GM12878 (cell line): ENCODE measurements around the gene NSMCE1. TPM values are rescaled to one million over a fixed set of nuclear protein-coding genes. Genes with fewer than 3 reads are reported as not detected.

Experiments used
- ATAC-seq: fragments of 200-7000 bp; cut with Tn5 transposase; 3 replicates; pipeline ENCODE4 v1.9.1; 2020; ENCODE audit warnings: mild to moderate bottlenecking, moderate library complexity
- BruUV-seq: library from RNA; stranded (reverse); fragments of 400-500 nt; replicated peaks from 2 replicates; lab custom pipeline; 2021; lab: Mats Ljungman, UMichigan
- CTCF ChIA-PET: fragments of 300-600 bp; sonication (Branson Sonifier 250); formaldehyde crosslinking; extraction: SDS; loops from one replicate; lab custom pipeline; 2021; ENCODE audit warnings: inconsistent platforms; lab: Yijun Ruan, JAX
- POLR2A ChIA-PET: fragments of 350-600 bp; formaldehyde crosslinking; extraction: SDS; loops from one replicate; lab custom pipeline; 2021; ENCODE audit warnings: inconsistent platforms; lab: Charles Lee
- RAD21 ChIA-PET: fragments of 300-600 bp; sonication (Branson Sonifier 250); formaldehyde crosslinking; loops from one replicate; lab custom pipeline; 2023; ENCODE audit warnings: antibody characterized with exemption; ENCODE audit not compliant: unreplicated experiment; lab: Charles Lee
- SMC1A ChIA-PET: fragments of 300-600 bp; sonication (Branson Sonifier 250); formaldehyde crosslinking; loops from one replicate; lab custom pipeline; 2023; ENCODE audit not compliant: unreplicated experiment, uncharacterized antibody; lab: Charles Lee
- DNase-seq: peaks from one replicate; pipeline ENCODE4 v3.0.0-alpha.2; 2011; ENCODE audit warnings: low read depth, low spot score
- FAIRE-seq: peaks from 3 replicates; lab custom pipeline; 2011; peaks lifted over from hg19 to GRCh38; lab: Jason Lieb, UNC
- H2AFZ ChIP-seq: 2 replicates; pipeline ENCODE4 v1.6.0; 2011; ENCODE audit warnings: low read depth, low read length, control low read depth; ENCODE audit not compliant: control insufficient read depth
- H3K27ac ChIP-seq: 2 replicates; pipeline ENCODE4 v1.5.1; 2011; ENCODE audit warnings: control low read depth; ENCODE audit not compliant: control insufficient read depth, insufficient read depth
- H3K27me3 ChIP-seq, 2 experiments: replicated peaks in 1 of 2; 2 replicates each; pipeline versions ENCODE4 v1.6.0 to v1.6.1; 2011; ENCODE audit warnings: low read length in 1 of 2; ENCODE audit not compliant: control insufficient read depth in 2 of 2, insufficient read depth in 2 of 2
- H3K36me3 ChIP-seq, 2 experiments: 2 replicates each; pipeline ENCODE4 v1.5.1; 2011; ENCODE audit warnings: low read length in 1 of 2; ENCODE audit not compliant: control insufficient read depth in 2 of 2, insufficient read depth in 2 of 2
- H3K4me1 ChIP-seq: 2 replicates; pipeline ENCODE4 v1.6.1; 2011; ENCODE audit warnings: mild to moderate bottlenecking, low read length, moderate library complexity, mixed read lengths; ENCODE audit not compliant: control insufficient read depth, insufficient read depth
- H3K4me2 ChIP-seq: 2 replicates; pipeline ENCODE4 v1.6.0; 2011; ENCODE audit warnings: control low read depth; ENCODE audit not compliant: control insufficient read depth, insufficient read depth
- H3K4me3 ChIP-seq: fragments of 200-600 bp; sonication (generic); 2 replicates; pipeline ENCODE4 v1.5.1; 2016
- H3K79me2 ChIP-seq: 2 replicates; pipeline ENCODE4 v1.6.0; 2011; ENCODE audit warnings: low read length; ENCODE audit not compliant: control insufficient read depth, insufficient read depth
- H3K9ac ChIP-seq: 2 replicates; pipeline ENCODE4 v1.8.0; 2011; ENCODE audit warnings: low read length, control low read depth, mixed read lengths; ENCODE audit not compliant: control insufficient read depth, insufficient read depth
- H3K9me3 ChIP-seq: replicated peaks from 3 replicates; pipeline ENCODE4 v1.5.1; 2011; ENCODE audit warnings: mild to moderate bottlenecking, low read length; ENCODE audit not compliant: control insufficient read depth, insufficient read depth
- H4K20me1 ChIP-seq: 2 replicates; pipeline ENCODE4 v1.6.0; 2011; ENCODE audit not compliant: control insufficient read depth, insufficient read depth
- CHD1 ChIP-seq: IDR thresholded peaks from 2 replicates; pipeline ENCODE4 v1.6.1; 2012; ENCODE audit warnings: low read depth, low read length, improper control_type of control experiment
- CHD2 ChIP-seq: IDR thresholded peaks from 2 replicates; pipeline ENCODE4 v1.6.1; 2011; ENCODE audit warnings: low read depth, low read length, improper control_type of control experiment, borderline replicate concordance
- DPF2 ChIP-seq: fragments of 450-650 bp; IDR thresholded peaks from 2 replicates; pipeline ENCODE4 v1.6.1; 2017; ENCODE audit warnings: mild to moderate bottlenecking
- HDGF ChIP-seq: fragments of 450-650 bp; IDR thresholded peaks from 2 replicates; pipeline ENCODE4 v1.6.1; 2016; ENCODE audit warnings: antibody characterized with exemption
- LARP7 ChIP-seq: fragments of 450-650 bp; IDR thresholded peaks from 2 replicates; pipeline ENCODE4 v1.6.1; 2017; ENCODE audit warnings: mild to moderate bottlenecking
- MYB ChIP-seq: fragments of 150-350 bp; IDR thresholded peaks from 2 replicates; pipeline ENCODE4 v1.6.1; 2014; ENCODE audit warnings: mild to moderate bottlenecking, low read depth, low read length, borderline replicate concordance
- NFIC ChIP-seq: IDR thresholded peaks from 2 replicates; pipeline ENCODE4 v1.6.1; 2012; ENCODE audit warnings: low read depth, mild to moderate bottlenecking, inconsistent platforms, low read length, moderate library complexity
- NFXL1 ChIP-seq: fragments of 450-650 bp; IDR thresholded peaks from 2 replicates; pipeline ENCODE4 v1.6.1; 2017; ENCODE audit warnings: antibody characterized with exemption, mild to moderate bottlenecking, borderline replicate concordance
- POLR2A ChIP-seq: IDR thresholded peaks from 2 replicates; pipeline ENCODE4 v1.6.1; 2011; ENCODE audit warnings: low read depth, mild to moderate bottlenecking, low read length
- TAF1 ChIP-seq: IDR thresholded peaks from 2 replicates; pipeline ENCODE4 v1.6.1; 2011; ENCODE audit warnings: mild to moderate bottlenecking, low read depth, low read length, borderline replicate concordance
- TCF12 ChIP-seq: IDR thresholded peaks from 2 replicates; pipeline ENCODE4 v1.6.1; 2011; ENCODE audit warnings: low read depth, mild to moderate bottlenecking, low read length
- ZNF217 ChIP-seq: fragments of 450-650 bp; IDR thresholded peaks from 2 replicates; pipeline ENCODE4 v1.6.1; 2017; ENCODE audit warnings: antibody characterized with exemption, mild to moderate bottlenecking
- ZNF274 ChIP-seq: IDR thresholded peaks from one replicate; pipeline ENCODE4 v1.8.0; 2011; ENCODE audit not compliant: insufficient read length, insufficient read depth
- ZNF384 ChIP-seq: IDR thresholded peaks from 2 replicates; pipeline ENCODE4 v1.6.1; 2012; ENCODE audit warnings: low read depth, mild to moderate bottlenecking, low read length, improper control_type of control experiment, borderline replicate concordance
- WGBS: methylation state at CpG from one replicate; pipeline ENCODE4 v1.1.6; 2016; ENCODE audit warnings: low lambda C conversion rate; ENCODE audit not compliant: insufficient replicate concordance, insufficient coverage; ENCODE audit errors: missing lambda C conversion rate; 5-methylcytosine and 5-hydroxymethylcytosine counted together
- in situ Hi-C: fragments of 300-500 bp; cut with MboI; formaldehyde crosslinking; loops from 9 replicates; pipeline ENCODE4 v1.14.3; 2018; ENCODE audit warnings: mixed read lengths
- intact Hi-C: fragments of 100-400 bp; cut with micrococcal nuclease; formaldehyde crosslinking; loops from one replicate; pipeline ENCODE4 v1.14.2; 2022; ENCODE audit not compliant: unreplicated experiment
- polyA plus RNA-seq, 11 experiments: library from polyadenylated mRNA; depleted of rRNA in 4 of 11; unstranded in 6 of 11; stranded (reverse) in 5 of 11; fragments of >200 nt; fragmentation: Nextera tagmentation in 4 of 11; fragmentation: Illumina TruSeq in 1 of 11; extraction: Ambion mirVana in 4 of 11; extraction: Trizol in 1 of 11; gene quantifications; 1 replicate in 1 of 11; 2 replicates in 10 of 11; pipeline versions ENCODE4 v1.2.1 to v1.2.3, GENCODE V29; 2011 to 2016; ENCODE audit warnings: inconsistent platforms in 2 of 11, missing spikeins in 2 of 11, low read depth in 1 of 11
- total RNA-seq, 4 experiments: library from RNA; depleted of rRNA in 3 of 4; stranded (reverse); fragments of >200 nt in 3 of 4; fragmentation: Illumina TruSeq in 1 of 4; extraction: Trizol in 1 of 4; gene quantifications; 2 replicates each; pipeline versions ENCODE4 v1.2.1 to v1.2.3, GENCODE V29; 2013 to 2021
- TF ChIP-seq, protein P1 (sequence below): IDR thresholded peaks from 2 replicates; pipeline ENCODE4 v1.6.1; 2011; ENCODE audit warnings: borderline replicate concordance, low read depth, mild to moderate bottlenecking, moderate library complexity, low read length; ENCODE audit not compliant: insufficient read depth, poor library complexity, severe bottlenecking
- TF ChIP-seq, protein P2 (sequence below): fragments of 150-350 bp; IDR thresholded peaks from 2 replicates; pipeline ENCODE4 v1.6.1; 2016; ENCODE audit warnings: low read depth, low read length
- TF ChIP-seq, protein P3 (sequence below): fragments of 450-650 bp; IDR thresholded peaks from 2 replicates; pipeline ENCODE4 v1.6.1; 2018; ENCODE audit warnings: mild to moderate bottlenecking, low read depth, moderate library complexity; ENCODE audit not compliant: partially characterized antibody

NSMCE1 gene
- total and polyA plus RNA-seq, 10 of the 15 experiments (the other 5 are each of a cell fraction or from before 2014, with no cell fraction given), result 54.0 to 214 (median 71.4) TPM

DNA sequence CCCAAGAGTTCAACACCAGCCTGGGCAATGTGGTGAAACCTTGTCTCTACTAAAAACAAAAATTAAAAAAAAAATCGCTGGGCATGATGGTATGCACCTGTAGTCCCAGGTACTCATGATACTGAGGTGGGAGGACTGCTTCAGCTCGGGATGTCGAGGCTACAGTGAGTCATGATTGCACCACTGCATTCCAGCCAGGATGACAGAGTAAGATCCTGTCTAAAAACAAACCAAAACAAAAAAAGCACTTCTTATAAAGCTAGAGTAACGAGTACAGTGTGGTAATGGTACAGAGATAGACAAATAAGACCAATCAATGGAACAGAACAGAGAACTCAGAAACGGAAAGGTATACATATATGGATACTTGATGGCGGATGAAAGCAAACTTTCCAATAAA lies 4.4 kb downstream of the NSMCE1 start:
- H3K9me3 ChIP-seq, result no peaks in the 10 kb centered on the region
- peaks cover 7% of the 10 kb centered on the region for H3K79me2 ChIP-seq
- no peak overlapping the region for H3K27ac ChIP-seq
- no peaks in the 10 kb centered on the region for H4K20me1 ChIP-seq
- TF ChIP-seq HDGF, result no peak
- TF ChIP-seq, protein P1, sequence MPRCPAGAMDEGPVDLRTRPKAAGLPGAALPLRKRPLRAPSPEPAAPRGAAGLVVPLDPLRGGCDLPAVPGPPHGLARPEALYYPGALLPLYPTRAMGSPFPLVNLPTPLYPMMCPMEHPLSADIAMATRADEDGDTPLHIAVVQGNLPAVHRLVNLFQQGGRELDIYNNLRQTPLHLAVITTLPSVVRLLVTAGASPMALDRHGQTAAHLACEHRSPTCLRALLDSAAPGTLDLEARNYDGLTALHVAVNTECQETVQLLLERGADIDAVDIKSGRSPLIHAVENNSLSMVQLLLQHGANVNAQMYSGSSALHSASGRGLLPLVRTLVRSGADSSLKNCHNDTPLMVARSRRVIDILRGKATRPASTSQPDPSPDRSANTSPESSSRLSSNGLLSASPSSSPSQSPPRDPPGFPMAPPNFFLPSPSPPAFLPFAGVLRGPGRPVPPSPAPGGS, result no peak
- TF ChIP-seq NFXL1, result no peak
- no peak for TF ChIP-seq ZNF217
- no peak for TF ChIP-seq ZNF274
- TF ChIP-seq CHD1, result no peak
- TF ChIP-seq DPF2, result no peak
- no peak for TF ChIP-seq POLR2A
- TF ChIP-seq CHD2, result no peak
- TF ChIP-seq TCF12, result no peak
- no peak for TF ChIP-seq ZNF384
- TF ChIP-seq, protein P2, sequence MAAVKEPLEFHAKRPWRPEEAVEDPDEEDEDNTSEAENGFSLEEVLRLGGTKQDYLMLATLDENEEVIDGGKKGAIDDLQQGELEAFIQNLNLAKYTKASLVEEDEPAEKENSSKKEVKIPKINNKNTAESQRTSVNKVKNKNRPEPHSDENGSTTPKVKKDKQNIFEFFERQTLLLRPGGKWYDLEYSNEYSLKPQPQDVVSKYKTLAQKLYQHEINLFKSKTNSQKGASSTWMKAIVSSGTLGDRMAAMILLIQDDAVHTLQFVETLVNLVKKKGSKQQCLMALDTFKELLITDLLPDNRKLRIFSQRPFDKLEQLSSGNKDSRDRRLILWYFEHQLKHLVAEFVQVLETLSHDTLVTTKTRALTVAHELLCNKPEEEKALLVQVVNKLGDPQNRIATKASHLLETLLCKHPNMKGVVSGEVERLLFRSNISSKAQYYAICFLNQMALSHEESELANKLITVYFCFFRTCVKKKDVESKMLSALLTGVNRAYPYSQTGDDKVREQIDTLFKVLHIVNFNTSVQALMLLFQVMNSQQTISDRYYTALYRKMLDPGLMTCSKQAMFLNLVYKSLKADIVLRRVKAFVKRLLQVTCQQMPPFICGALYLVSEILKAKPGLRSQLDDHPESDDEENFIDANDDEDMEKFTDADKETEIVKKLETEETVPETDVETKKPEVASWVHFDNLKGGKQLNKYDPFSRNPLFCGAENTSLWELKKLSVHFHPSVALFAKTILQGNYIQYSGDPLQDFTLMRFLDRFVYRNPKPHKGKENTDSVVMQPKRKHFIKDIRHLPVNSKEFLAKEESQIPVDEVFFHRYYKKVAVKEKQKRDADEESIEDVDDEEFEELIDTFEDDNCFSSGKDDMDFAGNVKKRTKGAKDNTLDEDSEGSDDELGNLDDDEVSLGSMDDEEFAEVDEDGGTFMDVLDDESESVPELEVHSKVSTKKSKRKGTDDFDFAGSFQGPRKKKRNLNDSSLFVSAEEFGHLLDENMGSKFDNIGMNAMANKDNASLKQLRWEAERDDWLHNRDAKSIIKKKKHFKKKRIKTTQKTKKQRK, result no peak
- TF ChIP-seq LARP7, result no peak
- TF ChIP-seq TAF1, result no peak
- TF ChIP-seq, protein P3, sequence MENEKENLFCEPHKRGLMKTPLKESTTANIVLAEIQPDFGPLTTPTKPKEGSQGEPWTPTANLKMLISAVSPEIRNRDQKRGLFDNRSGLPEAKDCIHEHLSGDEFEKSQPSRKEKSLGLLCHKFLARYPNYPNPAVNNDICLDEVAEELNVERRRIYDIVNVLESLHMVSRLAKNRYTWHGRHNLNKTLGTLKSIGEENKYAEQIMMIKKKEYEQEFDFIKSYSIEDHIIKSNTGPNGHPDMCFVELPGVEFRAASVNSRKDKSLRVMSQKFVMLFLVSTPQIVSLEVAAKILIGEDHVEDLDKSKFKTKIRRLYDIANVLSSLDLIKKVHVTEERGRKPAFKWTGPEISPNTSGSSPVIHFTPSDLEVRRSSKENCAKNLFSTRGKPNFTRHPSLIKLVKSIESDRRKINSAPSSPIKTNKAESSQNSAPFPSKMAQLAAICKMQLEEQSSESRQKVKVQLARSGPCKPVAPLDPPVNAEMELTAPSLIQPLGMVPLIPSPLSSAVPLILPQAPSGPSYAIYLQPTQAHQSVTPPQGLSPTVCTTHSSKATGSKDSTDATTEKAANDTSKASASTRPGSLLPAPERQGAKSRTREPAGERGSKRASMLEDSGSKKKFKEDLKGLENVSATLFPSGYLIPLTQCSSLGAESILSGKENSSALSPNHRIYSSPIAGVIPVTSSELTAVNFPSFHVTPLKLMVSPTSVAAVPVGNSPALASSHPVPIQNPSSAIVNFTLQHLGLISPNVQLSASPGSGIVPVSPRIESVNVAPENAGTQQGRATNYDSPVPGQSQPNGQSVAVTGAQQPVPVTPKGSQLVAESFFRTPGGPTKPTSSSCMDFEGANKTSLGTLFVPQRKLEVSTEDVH, result no peak
- no peak for TF ChIP-seq MYB
- no peak for TF ChIP-seq NFIC
- TF ChIP-seq, all 136 proteins: peak for 0
- Histone ChIP-seq H3K4me3 (no peak overlapping the region), H3K4me1 (no peaks in the 10 kb centered on the region; the same call in 1 of the 2 replicates), H3K27me3 (no peaks in the 10 kb centered on the region), H3K4me2 (no peak overlapping the region), H2AFZ (no peak overlapping the region), H3K36me3 (peaks cover 0 to 3% of the 10 kb centered on the region in 2 experiments; a peak in 1 of 4 replicates), H3K9ac (no peak overlapping the region)
- intact Hi-C loops, result no loop called here
- ChIA-PET POLR2A (interaction anchor here (2.9 kb wide), 1 partner anchor 28 kb away, joined by 10 read pairs; no protein-coding TSS in a partner anchor), SMC1A (interaction anchor here (0.7 to 2.9 kb wide), 9 partner anchors 11 to 54 kb away, joined by 3 to 18 read pairs (median 5); no protein-coding TSS in a partner anchor), RAD21 (interaction anchor here (1.9 to 3.3 kb wide), 3 partner anchors 10 kb away, joined by 7 to 23 read pairs (median 9); no protein-coding TSS in a partner anchor), CTCF (interaction anchor here (1.0 to 7.2 kb wide), 5 partner anchors 10 to 84 kb away, joined by 4 to 42 read pairs (median 7); no protein-coding TSS in a partner anchor)
- DNase-seq, result no peak
- 79% methylated on average over 6 of the region's 6 CpGs for WGBS
- no peak for FAIRE-seq
- no peak for ATAC-seq
- BruUV-seq, result no TSS peak
- in situ Hi-C loops, result no loop called here
